ENCODE measurements around the gene SLC3A2.
"Not testable (repeated sequence)": the region's sequence is repeated elsewhere in the genome, so short reads cannot be mapped to it uniquely, and the experiment has no call there.

SLC3A2 gene

GRCh38 chr11:62852523-62853188 lies 28.0 kb upstream of the SLC3A2 start:
- no peak for DNase-seq (ENCODE audit: low read depth in 2 of 2)

- no peak for DNase-seq (ENCODE audit: low read depth in 2 of 2)
Measured at GRCh38 chr11:62853279-62853965, 27.3 kb upstream of the SLC3A2 start.

- DNase-seq (ENCODE audit: low read depth in 2 of 2) = no peak
Measured at GRCh38 chr11:62854013-62854824, 26.5 kb upstream of the SLC3A2 start.

GRCh38 chr11:62854825-62855570 lies 25.7 kb upstream of the SLC3A2 start:
- DNase-seq (ENCODE audit: low read depth in 2 of 2) = no peak

GRCh38 chr11:62855571-62856332 lies 24.9 kb upstream of the SLC3A2 start:
- DNase-seq (ENCODE audit: low read depth in 2 of 2) = peak; percentile 97 to 98

GRCh38 chr11:62856333-62856895 lies 24.3 kb upstream of the SLC3A2 start:
- no peak for DNase-seq (ENCODE audit: low read depth in 2 of 2)

GRCh38 chr11:62857541-62857982 lies 23.1 kb upstream of the SLC3A2 start:
- no peak for DNase-seq (ENCODE audit: low read depth in 2 of 2)

GRCh38 chr11:62858201-62858600 lies 22.5 kb upstream of the SLC3A2 start:
- DNase-seq (ENCODE audit: low read depth in 2 of 2) = no peak

- DNase-seq (ENCODE audit: low read depth in 2 of 2) = not testable (repeated sequence)
Measured at GRCh38 chr11:62859281-62859703, 21.4 kb upstream of the SLC3A2 start.

GRCh38 chr11:62860835-62861563 lies 19.7 kb upstream of the SLC3A2 start:
- DNase-seq (ENCODE audit: low read depth in 2 of 2) = no peak

- not testable (repeated sequence) for DNase-seq (ENCODE audit: low read depth in 2 of 2)
Measured at GRCh38 chr11:62861564-62862192, 19.0 kb upstream of the SLC3A2 start.

- DNase-seq (ENCODE audit: low read depth in 2 of 2) = no peak
Measured at GRCh38 chr11:62863687-62864335, 16.9 kb upstream of the SLC3A2 start.

- DNase-seq (ENCODE audit: low read depth in 2 of 2) = no peak
Measured at GRCh38 chr11:62865635-62866034, 15.1 kb upstream of the SLC3A2 start.

GRCh38 chr11:62874851-62875250 lies 5.8 kb upstream of the SLC3A2 start:
- DNase-seq (ENCODE audit: low read depth in 2 of 2) = no peak

GRCh38 chr11:62875698-62876478 lies 4.8 kb upstream of the SLC3A2 start:
- no peak for DNase-seq (ENCODE audit: low read depth in 2 of 2)

- no peak for DNase-seq (ENCODE audit: low read depth in 2 of 2)
Measured at GRCh38 chr11:62876712-62877111, 4.0 kb upstream of the SLC3A2 start.

GRCh38 chr11:62879235-62879978 lies 1.3 kb upstream of the SLC3A2 start:
- no peak for DNase-seq (ENCODE audit: low read depth in 2 of 2)
